HL-60/S4 treated with phorbol 12-myristate 13-acetate at 8.2 ng/mL for 4 days and 3 days (cell line): Measurements from ENCODE around the gene PRR15L.

Experiments
- in situ Hi-C: fragments of 300-500 bp; cut with MboI; formaldehyde crosslinking; loops from 2 replicates; pipeline ENCODE4 v1.15.0; 2022; ENCODE audit warnings: low sequenced_read_pairs

PRR15L gene

DNA sequence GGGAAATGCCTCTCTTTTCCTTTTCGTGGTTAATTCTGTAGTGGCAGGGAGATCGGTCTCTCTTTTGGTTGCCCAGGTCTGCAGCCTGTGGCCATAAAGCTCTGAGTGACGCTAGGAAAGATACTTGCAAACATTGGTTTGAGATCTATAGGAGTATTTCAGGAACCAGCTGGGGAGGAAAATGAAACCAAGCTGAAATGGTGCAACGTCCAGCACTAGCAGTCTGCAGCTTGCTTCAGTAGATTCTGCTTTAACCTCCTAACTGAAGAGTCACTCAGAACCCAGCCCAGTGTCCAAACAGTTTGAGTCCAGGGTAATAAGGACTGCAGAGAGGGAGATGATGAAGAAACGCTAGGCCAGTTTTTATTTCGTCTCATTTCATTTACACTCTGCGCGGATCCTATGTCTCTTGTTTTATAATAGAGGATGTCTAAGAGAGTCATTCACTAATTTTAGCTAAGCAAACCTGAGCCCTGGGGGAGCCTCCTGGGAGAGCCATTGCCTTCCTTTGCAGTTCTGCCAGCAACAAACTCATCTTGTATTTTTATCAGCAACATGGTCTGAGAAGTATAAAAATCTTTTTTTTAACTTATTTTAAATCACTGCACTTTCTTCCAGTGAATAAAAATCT is 49.6 kb downstream of the PRR15L start:
- in situ Hi-C loops: no loop called here

DNA sequence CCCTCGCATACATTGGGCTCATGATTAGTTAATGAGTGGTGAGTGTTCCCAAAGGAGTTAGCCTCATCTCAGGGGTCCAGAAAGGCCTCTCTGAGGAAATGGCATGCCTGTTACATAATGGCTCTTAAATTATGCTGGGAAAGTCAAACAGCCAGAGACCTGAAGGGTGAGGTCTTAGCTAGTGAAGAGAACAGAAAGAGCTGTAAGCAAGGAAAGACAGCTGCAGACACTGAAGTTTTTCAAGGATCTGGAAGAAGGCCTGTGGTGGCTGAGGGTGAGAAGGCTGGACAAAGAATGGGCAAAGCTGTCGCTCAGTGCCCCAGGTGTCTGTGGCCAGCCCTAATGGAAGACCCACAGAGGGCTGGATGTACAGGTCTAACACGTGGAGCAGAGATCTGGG is 51.2 kb downstream of the PRR15L start:
- in situ Hi-C loops: no loop called here

DNA sequence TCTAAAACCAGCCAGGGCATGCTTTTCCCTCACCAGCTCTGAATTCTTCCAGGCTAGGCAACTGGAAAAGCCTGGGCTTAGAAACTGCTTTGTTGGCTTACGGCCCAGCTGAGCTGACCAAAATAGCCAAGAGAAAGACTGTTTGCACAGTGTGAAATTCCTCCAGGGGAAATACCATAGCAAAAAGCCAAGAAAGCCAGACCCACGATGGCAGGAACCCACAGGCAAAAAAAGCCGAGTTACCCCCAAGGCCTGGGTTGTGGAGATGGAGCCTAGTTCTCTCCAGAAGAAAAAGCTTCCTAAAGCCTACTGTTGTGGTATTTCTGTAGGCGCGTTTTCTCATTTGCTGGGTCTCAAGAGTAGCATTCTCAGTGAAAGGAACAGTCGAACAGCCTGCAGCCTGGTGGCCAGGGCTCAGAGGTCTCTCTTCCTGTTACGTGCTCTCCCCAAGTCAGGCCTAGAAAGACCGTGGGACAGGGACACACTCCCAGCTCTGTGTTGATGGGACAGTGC is 52.4 kb downstream of the PRR15L start:
- in situ Hi-C loops: no loop called here

DNA sequence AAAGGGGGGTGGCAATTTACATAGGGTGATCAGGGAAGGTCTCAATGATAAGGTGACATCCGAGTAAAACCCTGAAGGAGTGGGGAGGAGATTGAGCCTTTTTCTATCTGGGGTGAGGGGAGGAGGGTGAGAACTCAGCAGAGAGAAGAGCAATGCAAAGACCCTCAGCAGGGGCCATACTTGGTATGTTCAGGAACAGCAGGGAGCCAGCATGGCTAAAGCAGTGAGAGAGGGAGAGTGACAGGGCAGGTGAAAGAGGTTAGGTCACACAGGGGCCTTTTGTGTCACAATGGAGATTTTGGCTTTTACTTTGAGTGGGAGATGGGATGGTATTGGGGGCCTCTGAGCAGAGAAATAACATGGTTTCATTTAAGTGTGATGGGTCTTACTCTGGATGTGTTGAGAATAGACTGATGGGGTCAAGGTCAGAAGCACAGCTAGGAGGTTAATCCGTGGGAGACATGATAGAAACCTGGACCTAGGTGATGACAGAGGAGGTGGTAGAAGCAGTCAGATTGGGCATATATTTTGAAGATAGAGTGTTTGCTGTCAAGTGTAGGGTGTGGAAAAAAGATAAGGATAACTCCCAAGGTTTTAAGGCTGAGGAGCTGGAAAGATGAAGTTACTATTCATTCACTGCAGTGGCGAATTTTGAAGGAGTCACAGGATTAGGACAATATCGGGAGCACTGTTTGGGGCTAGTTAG is 55.5 kb downstream of the PRR15L start:
- in situ Hi-C loops: no loop called here
